IPS-18c (cell line): Measurements from ENCODE around the gene CLEC1A.
"Not testable (repeated sequence)": the region's sequence is repeated elsewhere in the genome, so short reads cannot be mapped to it uniquely, and the experiment has no call there.

Experiments used
- H3K4me3 ChIP-seq: 2 replicates; pipeline ENCODE4 v1.7.0; 2013; ENCODE audit warnings: low read depth, mild to moderate bottlenecking, low read length, moderate library complexity; ENCODE audit not compliant: insufficient read depth
- H3K9me3 ChIP-seq: one replicate; pipeline ENCODE4 v1.6.1; 2013; ENCODE audit warnings: mild to moderate bottlenecking, low read length, moderate library complexity; ENCODE audit not compliant: control insufficient read depth, insufficient read depth

The CLEC1A gene

DNA sequence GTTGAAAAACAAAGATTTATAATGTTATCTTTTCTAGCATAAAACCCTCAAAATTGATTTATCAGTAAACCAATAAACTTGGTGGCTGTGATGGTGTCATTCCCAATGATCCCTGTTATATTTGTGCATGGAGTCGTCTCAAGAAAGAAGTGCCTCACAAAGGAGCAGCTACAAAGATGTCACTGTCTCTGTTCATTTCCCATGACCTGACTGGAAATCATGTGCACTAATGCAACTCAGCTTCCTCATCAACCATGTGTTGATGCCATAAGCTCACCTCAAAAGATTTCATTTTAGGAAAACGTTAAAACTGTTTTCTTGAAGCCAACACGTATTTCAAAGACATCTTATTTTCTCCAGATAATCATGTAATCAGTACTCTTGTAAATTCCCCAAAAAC, 28.8 kb downstream of the CLEC1A start:
- no peaks in the 10 kb centered on the region for H3K9me3 ChIP-seq
- no peak overlapping the region for H3K4me3 ChIP-seq

DNA sequence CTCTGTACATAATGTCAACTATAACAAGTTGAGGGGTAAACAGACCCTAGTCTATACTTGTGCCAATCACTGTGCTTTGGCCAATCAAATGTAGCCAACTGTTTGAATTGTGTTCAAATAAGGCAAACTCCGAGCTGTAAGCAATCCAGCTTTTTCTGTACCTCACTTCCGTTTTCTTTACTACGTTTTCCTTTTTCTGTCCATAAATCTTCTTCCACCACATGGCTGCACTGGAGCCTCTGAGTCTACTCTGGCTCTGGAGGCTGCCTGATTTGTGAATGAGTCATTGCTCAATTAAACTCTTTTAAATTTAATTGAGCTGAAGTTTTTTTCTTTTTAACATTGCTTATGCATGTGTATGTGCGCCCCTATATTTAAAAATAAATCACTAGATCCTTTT, 29.7 kb downstream of the CLEC1A start:
- no peak overlapping the region for H3K4me3 ChIP-seq

DNA sequence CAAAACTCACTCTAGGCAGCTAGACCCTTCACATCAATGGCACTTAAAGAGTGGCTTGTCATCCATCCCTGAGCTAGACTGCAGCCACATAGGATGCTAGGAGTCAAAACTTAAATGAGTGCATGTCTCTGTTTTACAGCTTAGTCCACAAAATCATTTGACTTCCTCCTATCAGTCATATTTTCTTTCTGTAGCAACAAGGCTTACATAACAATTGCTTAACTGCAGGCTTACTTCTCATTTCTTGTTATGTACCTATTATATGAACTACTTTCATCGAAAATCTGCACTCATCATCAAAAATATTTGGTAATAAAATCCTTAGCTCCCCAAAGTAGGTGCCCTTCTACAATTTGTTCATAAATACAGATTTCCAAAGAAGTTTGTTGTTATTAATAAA, 30.1 kb downstream of the CLEC1A start:
- no peaks in the 10 kb centered on the region for H3K9me3 ChIP-seq
- no peak overlapping the region for H3K4me3 ChIP-seq

More for the DNA sequence above, 29.7 kb downstream of the CLEC1A start:
- H3K9me3 ChIP-seq: no peaks in the 10 kb centered on the region

DNA sequence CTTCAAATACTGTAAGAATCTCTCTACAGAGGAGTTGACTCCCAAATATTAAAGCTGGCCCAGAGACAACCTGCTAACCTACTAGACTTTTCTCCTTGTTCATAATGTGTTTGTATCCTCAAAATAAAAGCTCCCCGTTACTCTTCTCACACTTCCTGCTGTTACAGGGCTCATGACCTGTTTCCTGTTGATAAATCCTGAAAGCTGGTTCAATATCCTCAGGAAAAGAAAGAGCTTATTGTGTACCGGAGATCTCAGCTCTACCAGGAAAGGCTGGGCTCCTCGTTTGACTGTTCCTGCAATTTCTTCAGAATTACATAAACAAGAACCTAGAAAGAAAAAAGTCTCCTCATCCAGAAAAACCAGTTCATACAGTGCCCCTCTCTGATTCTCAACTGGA, 30.8 kb downstream of the CLEC1A start:
- H3K9me3 ChIP-seq: no peaks in the 10 kb centered on the region
- no peak overlapping the region for H3K4me3 ChIP-seq

DNA sequence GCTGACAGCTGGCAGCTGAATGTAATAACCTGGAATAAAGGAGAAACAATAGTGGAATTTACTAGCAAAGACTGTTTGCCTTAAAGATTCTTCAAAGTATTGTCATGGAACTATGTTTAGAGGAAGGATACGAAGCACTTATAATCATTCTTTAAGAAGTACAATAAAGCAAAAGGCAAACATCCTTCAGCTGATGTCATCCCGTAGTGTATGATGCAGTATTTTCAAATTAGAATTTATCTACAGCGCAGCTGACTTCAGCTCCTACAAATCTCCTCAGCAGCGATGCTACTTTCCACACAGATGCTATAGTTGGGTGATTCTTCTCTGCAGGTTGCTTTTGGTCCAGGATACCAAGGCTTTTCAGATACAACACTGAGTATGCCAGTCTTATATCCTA, 31.5 kb downstream of the CLEC1A start:
- Histone ChIP-seq H3K4me3 (no peak overlapping the region), H3K9me3 (no peaks in the 10 kb centered on the region)

DNA sequence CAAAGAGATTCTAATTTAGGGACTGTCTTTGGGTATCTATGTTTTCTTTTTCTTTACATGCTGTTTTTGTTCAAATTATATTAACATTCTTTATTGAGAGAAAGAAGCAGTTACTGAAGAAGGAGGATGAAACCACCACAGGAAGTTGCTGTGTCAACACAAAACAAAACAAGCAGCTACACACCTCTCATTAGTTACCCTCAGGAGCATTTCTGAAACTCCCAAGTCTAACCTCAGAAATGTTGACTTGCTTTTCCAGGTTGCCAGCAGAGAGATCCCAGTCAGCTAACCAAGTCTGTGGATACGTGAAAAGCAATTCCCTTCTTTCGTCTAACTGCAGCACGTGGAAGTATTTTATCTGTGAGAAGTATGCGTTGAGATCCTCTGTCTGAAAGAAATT, 33.5 kb downstream of the CLEC1A start:
- no peak overlapping the region for H3K4me3 ChIP-seq

DNA sequence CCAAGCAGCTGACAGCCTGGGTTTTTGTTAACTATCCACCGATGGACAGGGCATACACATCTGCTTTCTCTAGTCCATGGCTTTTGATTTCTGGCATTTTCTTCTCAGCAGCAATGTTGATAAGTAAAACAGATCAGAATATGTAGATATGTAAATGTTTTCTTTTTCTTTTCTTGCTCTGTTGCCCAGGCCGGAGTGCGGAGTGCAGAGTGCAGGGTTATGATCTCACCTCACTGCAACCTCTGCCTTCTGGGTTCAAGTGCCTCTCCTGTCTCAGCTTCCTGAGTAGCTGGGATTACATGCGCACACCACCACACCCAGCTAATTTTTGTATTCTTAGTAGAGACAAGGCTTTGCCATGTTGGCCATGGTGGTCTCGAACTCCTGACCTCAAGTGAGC, 40.4 kb downstream of the CLEC1A start:
- no peak overlapping the region for H3K4me3 ChIP-seq
- H3K9me3 ChIP-seq: no peaks in the 10 kb centered on the region

More for the DNA sequence above, 33.5 kb downstream of the CLEC1A start:
- no peaks in the 10 kb centered on the region for H3K9me3 ChIP-seq

DNA sequence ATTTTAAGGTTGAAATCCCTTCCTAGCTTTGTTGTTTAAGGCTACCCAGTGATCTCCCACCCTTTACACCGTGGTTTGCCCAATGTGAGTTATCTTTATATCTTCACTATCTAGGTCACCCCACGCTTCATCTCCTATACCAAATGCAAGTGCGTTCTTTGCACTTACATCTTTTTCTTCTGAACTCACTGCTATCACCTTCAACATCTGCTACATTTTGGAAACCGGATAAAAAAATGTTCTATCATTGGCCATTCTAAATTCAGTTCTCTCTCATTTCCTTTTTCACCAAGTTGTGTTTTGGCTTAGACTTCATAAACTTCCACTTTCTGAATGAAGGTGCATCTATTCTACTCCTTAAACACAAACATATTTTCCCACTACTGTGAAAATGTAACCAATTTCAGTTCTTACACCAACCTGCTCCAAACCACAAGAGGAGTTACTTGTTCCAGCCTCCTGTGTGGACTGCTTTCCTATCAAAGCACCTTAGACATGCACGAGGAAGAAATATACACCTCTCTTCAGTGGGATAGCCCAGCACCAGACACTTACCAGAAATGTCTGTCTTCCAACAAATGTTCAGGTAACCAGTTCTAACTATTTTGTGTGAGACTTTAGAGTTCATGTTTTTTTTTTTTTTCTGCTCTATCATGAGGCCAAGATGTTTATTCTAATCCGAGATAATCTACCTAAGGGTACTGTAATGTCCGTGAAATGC, 46.4 kb downstream of the CLEC1A start:
- Histone ChIP-seq H3K9me3 (peaks cover 3% of the 10 kb centered on the region), H3K4me3 (no peak overlapping the region)

DNA sequence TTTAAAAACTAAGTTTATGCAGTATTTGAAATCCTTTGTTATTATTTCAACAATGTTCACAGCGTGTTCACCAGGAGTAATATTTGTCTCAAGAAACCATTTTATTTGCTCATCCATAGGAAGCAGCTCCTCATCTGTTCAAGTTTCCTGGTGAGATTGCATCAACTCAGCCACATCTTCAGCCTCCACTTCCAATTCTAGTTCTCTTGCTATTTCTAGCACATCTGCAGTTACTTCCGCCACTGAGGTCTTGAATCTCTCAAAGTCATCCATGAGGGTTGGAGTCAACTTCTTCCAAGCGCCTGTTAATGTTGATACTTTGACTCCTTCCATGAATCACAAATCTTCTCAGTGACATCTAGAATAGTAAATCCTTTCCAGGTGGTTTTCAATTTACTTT, 50.3 kb downstream of the CLEC1A start:
- Histone ChIP-seq H3K9me3 (peaks cover 3% of the 10 kb centered on the region), H3K4me3 (no peak overlapping the region)

DNA sequence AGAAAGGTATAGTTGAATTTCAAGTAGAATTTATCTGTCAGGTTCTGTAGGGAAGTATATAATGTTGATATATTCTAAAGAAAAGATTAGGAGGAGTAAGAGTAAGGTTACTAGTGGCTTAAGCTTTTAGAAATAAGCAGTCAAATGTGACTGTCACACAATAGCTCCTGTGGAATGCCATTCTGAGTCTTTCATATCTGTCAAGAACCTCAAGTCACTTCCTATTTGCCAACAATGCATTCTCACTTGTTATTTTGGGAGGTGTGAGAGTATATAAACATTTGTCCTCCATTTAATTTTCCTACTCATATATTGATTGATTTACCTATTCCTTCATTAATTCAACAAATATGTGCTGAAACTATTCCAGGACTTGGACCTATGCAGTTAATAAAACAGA, 56.6 kb downstream of the CLEC1A start:
- Histone ChIP-seq H3K9me3 (no peaks in the 10 kb centered on the region), H3K4me3 (no peak overlapping the region)

DNA sequence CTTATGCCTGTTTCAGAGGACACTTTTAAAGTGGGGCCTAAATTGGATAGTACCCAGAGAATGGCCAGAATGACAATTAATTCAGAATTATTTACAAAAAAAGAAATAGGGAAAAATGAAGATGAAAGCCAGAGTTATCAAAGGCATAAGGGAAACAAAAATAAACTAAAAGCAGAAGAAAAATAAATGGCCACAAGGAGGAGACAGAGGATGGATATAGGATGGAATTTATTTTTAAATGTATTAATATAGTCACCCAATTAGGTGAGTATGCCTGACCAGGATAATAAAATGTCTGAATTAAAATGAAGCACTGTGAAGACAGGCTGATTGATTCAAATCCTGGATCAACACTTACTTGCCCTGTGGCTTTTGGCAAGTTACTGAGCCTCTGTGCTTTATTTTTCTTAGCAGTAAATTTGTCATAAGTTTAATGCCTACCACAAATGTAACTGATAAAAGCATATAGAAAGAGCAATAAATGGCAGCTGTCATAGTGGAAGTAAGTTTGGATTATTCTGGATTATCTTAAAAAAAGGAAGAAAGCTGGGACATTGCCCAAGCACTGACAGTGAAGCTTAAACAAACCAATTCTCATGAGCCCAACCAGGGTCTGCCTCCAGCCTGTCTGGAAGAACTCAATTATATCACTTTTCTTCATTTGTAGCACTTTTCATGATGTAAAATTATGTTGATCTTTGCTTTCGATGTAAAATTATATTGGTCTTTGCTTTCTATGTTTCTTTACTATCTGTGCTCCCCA, 64.8 kb downstream of the CLEC1A start:
- H3K9me3 ChIP-seq: no peaks in the 10 kb centered on the region

DNA sequence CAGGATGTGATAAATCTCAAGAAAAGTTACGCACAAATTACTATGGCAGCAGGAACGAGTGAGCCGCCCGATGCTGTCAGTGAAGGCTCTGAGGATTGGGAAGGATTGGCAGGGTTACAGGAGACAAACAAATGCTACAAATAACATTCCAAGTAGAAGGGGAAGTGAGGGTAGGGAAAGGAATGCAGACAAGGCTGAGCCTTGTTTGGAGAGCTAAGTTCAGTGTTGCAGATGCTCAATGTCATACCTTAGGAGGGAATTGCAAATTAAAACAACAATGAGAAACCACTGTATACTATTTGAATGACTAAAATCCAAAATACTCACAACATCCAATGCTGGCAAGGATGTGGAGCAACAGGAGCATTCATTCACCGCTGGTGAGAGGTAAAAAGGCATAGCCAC, 67.0 kb downstream of the CLEC1A start:
- H3K4me3 ChIP-seq: no peak overlapping the region
- H3K9me3 ChIP-seq: no peaks in the 10 kb centered on the region

More for the DNA sequence above, 64.8 kb downstream of the CLEC1A start:
- H3K4me3 ChIP-seq: no peak overlapping the region

DNA sequence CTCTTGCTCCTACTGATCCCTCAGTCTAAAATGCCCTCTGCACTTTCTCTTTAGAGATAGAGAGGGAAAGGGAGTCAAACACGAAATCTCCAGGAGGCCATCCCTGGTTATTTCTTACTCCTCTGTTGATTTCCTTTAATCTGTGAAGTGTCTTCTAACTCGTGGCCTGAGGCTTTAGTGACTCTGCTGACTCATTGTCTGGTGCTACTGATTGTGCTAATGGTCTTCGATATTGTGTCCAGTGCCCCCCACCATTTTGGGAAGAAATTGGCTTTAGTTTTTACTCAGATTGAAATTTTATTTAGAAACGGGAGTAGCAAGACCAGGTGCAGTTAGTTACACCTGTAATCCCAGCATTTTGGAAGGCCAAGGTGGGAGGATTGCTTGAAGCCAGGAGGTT, 67.5 kb downstream of the CLEC1A start:
- H3K9me3 ChIP-seq: no peaks in the 10 kb centered on the region
- H3K4me3 ChIP-seq: no peak overlapping the region

DNA sequence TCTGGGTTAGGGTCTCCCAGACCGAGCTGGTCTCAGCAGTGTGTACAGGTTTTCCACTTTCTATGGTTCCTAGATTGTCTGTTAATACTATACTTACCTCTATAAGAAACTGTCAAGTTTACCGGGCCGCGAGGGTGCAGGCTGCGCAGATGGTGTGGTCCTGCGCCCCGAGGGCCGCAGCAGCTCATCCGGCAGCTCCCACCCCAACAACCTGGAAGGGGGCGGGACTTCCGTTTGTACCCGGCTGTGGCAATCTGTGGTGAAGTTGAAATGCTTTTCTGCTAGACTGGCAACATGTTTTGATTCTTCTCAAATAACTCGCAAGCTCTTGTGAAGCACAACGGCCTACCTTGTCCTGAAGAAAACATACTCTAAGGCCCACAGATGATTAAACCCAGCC, 68.3 kb downstream of the CLEC1A start, which contains the start of gene CLEC9A:
Gene CLEC9A, plus strand, starts transcription at position 237 of the 400 bp plus-strand sequence. CDS start 22,006 bp downstream, outside the sequence.
- no peaks in the 10 kb centered on the region for H3K9me3 ChIP-seq
- H3K4me3 ChIP-seq: no peak within 1 kb of the TSS

DNA sequence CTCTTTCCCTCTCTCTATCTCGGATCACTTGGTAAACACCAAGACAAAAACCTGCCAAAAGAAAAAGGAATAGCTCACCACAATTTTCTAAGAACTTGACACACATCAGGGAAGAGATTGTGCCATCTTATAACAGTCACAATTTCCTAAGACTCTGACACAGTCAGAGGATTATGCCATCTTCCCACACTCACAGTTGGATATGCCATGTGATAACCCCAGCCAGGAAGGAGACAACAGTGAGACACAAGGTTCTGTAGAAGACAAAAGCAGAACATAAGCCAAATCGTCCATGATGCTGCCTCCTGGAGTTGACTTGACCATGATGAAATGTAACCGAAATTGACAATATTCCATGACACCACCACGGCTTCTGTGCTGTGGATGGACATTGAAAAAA, 71.1 kb downstream of the CLEC1A start:
- H3K4me3 ChIP-seq: no peak overlapping the region
- no peaks in the 10 kb centered on the region for H3K9me3 ChIP-seq

DNA sequence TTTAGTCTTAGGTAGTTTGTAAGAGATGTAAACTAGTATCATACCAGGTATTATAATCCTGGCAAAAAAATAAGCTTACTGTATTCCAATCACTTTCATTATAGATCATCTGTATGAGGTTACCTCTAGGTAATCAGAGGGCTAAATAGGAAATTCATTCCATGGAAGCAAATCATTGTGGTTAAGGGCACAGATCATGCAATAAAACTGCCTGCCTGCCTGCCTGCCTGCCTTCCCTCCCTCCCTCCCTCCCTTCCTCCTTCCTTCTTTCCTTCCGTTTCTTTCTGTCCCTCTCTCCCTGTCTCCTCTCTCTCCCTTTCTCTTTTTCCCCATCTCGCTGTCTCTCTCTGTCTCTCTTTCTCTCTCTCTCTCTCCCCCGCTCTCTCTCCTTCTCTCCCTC, 71.5 kb downstream of the CLEC1A start:
- Histone ChIP-seq H3K9me3 (no peaks in the 10 kb centered on the region), H3K4me3 (no peak overlapping the region)

DNA sequence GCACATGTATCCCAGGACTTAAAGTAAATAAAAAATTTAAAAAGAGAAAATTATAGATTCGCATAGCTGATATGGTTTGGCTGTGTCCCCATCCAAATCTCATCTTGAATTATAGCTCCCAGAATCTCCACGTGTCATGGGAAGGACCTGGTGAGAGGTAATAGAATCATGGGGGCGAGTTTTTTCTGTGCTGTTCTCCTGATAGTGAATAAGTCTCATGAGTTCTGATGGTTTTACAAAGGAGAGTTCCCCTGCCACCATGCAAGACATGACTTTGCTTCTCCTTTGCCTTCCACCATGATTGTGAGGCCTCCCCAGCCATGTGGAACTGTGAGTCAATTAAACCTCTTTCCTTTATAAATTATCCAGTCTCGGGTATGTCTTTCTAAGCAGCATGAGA, 72.1 kb downstream of the CLEC1A start:
- not testable (repeated sequence) for H3K9me3 ChIP-seq, H3K4me3 ChIP-seq

DNA sequence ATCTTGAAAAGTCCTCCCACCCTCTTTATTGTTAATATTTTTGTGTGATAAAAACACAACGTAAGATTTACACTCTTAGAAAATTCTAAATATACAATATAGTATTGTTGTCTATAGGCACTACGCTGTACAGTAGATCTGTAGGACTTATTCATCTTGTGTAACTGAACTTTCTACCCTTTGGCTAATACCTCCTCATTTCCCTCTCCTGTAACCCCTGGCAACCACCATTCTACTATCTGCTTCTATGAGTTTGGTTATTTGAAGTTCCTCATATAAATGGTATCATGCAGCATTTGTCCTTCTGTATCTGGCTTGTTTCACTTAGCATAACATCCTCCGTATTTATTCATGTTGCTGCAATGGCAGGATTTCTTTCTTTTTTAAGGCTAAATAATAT, 73.5 kb downstream of the CLEC1A start:
- H3K4me3 ChIP-seq: no peak overlapping the region

More for the DNA sequence above, 73.5 kb downstream of the CLEC1A start:
- no peaks in the 10 kb centered on the region for H3K9me3 ChIP-seq
